MG63 (cell line): Measurements from ENCODE around the gene TLCD3B. TPM values are rescaled to one million over a fixed set of nuclear protein-coding genes. Genes with fewer than 3 reads are reported as not detected.

Experiments used
- DNase-seq: peaks from one replicate; pipeline ENCODE4 v3.0.0-alpha.2; 2020
- H3K27me3 ChIP-seq: fragments of 250-450 bp; sonication (Bioruptor Pico); 2 replicates; pipeline ENCODE4 v1.5.1; 2020; ENCODE audit warnings: mild to moderate bottlenecking, moderate library complexity
- H3K36me3 ChIP-seq: fragments of 250-450 bp; sonication (Bioruptor Pico); 2 replicates; pipeline ENCODE4 v1.5.1; 2020; ENCODE audit warnings: mild to moderate bottlenecking, moderate library complexity
- H3K4me3 ChIP-seq: fragments of 250-450 bp; sonication (Bioruptor Pico); 2 replicates; pipeline ENCODE4 v1.5.1; 2020; ENCODE audit warnings: mild to moderate bottlenecking, moderate library complexity
- H3K9me3 ChIP-seq: fragments of 250-450 bp; sonication (Bioruptor Pico); 2 replicates; pipeline ENCODE4 v1.5.1; 2020; ENCODE audit warnings: mild to moderate bottlenecking, moderate library complexity
- total RNA-seq: library from RNA; depleted of rRNA; stranded (reverse); fragments of >200 nt; shearing (Covaris generic); gene quantifications from 2 replicates; pipeline ENCODE4 v1.2.3, GENCODE V29; 2014; ENCODE audit warnings: low replicate concordance

TLCD3B gene
- total RNA-seq, 1 experiment from 2014 or later = 0.20 TPM

DNA sequence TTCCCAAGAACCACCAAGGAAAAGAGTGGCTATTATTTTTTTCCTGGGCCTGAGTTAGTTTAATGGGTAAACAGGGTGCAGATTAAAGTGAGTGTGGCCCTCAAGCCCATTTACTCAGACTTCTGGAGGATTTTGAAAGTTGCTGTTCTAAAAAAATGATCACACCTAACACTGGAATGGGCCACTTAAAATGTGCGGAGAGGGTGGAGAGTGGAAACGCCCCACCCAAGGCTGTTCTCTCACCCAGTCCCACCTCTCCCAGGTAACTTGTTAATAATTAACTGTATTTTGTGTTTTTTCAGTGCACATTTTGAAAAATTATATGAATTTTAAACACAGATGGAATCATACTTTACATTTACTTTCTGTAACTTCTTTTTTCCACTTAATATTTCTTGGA is 41.0 kb downstream of the TLCD3B start:
- peaks cover 76% of the 10 kb centered on the region for H3K36me3 ChIP-seq
- H3K27me3 ChIP-seq = no peaks in the 10 kb centered on the region
- no peak overlapping the region for H3K4me3 ChIP-seq
- no peak for DNase-seq
- H3K9me3 ChIP-seq = no peaks in the 10 kb centered on the region

DNA sequence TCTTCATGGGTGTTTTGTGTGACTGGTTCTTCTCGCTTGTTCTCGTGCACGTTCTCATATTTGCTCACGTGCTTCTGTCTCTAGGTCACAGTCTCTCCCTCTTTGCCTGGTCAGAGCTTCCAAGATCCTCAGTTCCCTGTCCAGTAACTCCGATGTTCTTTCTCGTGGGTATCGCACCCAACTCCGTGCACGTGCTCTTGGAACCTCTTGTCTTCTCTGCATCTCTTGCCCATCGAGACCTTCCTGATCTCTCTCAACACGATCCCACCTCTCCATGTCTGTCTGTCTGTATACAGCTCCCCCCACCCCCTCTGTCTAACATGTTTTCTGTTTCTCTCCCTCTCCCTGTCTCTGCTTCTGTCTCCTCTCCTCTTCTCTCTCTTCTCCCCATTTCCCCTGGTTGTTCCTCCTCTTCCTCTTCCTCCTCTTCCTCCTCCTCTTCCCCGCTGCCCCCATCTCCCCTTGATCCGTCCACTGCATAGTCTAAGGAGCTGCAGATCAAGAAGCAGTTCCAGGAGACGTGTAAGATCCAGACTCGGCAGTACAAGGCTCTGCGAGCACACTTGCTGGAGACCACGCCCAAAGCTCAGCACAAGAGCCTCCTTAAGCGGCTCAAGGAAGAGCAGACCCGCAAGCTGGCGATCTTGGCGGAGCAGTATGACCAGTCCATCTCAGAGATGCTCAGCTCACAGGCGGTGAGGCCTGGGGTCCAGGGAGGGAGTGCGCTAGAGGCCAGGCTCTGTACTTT is 41.8 kb downstream of the TLCD3B start:
- H3K27me3 ChIP-seq = no peaks in the 10 kb centered on the region
- H3K4me3 ChIP-seq = no peak overlapping the region
- H3K36me3 ChIP-seq = peaks cover 77% of the 10 kb centered on the region
- no peak for DNase-seq
- no peaks in the 10 kb centered on the region for H3K9me3 ChIP-seq

DNA sequence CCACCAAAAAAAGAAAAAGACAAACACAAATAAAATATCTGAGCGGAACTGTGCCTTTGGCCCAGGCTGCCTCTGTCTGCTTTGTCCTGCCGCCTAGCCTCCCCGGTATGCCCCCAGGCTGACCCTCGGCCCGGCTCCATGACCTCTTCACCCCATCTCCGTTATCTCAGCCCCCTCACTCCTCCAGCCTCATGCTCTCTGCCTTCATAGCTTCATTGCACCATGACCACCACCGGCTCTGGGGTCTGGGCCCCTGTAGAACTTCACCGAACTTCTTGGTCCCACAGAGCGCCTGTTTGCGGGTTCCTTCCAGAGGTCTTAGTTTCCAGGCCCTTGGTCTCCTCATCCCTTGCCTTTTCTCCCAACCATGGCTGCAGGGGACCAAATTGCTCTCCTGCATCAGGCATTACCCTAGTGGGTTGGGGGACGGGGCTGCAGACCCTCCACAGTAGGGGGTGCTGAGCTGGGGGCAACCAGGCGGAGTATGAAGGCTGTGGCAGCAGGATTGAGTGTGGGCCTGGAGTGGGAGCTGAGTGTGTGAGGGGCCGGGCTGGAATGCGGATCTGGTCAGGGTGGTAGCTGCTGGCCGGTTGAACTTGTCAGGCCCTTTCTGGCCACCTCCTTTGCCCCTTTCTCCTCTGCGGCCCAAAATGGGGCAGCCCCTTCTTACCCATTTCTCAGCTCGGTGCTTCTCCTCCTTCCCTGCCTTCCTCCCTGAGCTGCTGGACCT is 42.6 kb downstream of the TLCD3B start:
- no peak overlapping the region for H3K4me3 ChIP-seq
- no peak for DNase-seq
- no peaks in the 10 kb centered on the region for H3K27me3 ChIP-seq
- H3K9me3 ChIP-seq = no peaks in the 10 kb centered on the region
- peaks cover 78% of the 10 kb centered on the region for H3K36me3 ChIP-seq

DNA sequence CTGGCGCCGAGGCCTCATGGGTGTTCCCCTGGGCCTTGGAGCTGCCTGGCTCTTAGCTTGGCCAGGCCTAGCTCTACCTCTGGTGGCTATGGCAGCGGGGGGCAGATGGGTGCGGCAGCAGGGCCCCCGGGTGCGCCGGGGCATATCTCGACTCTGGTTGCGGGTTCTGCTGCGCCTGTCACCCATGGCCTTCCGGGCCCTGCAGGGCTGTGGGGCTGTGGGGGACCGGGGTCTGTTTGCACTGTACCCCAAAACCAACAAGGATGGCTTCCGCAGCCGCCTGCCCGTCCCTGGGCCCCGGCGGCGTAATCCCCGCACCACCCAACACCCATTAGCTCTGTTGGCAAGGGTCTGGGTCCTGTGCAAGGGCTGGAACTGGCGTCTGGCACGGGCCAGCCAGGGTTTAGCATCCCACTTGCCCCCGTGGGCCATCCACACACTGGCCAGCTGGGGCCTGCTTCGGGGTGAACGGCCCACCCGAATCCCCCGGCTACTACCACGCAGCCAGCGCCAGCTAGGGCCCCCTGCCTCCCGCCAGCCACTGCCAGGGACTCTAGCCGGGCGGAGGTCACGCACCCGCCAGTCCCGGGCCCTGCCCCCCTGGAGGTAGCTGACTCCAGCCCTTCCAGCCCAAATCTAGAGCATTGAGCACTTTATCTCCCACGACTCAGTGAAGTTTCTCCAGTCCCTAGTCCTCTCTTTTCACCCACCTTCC is 43.5 kb downstream of the TLCD3B start:
- DNase-seq = no peak
- Histone ChIP-seq H3K36me3 (peaks cover 78% of the 10 kb centered on the region), H3K27me3 (no peaks in the 10 kb centered on the region), H3K9me3 (no peaks in the 10 kb centered on the region), H3K4me3 (no peak overlapping the region)

DNA sequence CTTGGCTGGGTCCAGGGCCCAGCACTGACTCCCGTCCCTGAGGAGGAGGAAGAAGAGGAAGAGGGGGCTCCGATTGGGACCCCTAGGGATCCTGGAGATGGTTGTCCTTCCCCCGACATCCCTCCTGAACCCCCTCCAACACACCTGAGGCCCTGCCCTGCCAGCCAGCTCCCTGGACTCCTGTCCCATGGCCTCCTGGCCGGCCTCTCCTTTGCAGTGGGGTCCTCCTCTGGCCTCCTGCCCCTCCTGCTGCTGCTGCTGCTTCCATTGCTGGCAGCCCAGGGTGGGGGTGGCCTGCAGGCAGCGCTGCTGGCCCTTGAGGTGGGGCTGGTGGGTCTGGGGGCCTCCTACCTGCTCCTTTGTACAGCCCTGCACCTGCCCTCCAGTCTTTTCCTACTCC is 44.1 kb downstream of the TLCD3B start:
- no peak for DNase-seq
- H3K36me3 ChIP-seq = peaks cover 79% of the 10 kb centered on the region
- H3K4me3 ChIP-seq = no peak overlapping the region
- no peaks in the 10 kb centered on the region for H3K9me3 ChIP-seq
- H3K27me3 ChIP-seq = no peaks in the 10 kb centered on the region

DNA sequence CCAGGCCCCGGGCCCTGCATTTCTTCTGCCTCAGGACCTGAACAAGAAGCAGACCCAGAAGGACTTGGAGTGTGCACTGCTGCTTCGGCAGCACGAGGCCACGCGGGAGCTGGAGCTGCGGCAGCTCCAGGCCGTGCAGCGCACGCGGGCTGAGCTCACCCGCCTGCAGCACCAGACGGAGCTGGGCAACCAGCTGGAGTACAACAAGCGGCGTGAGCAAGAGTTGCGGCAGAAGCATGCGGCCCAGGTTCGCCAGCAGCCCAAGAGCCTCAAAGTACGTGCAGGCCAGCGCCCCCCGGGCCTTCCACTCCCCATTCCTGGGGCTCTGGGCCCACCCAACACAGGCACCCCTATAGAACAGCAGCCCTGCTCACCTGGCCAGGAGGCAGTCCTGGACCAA is 44.8 kb downstream of the TLCD3B start:
- no peak for DNase-seq
- Histone ChIP-seq H3K9me3 (no peaks in the 10 kb centered on the region), H3K27me3 (no peaks in the 10 kb centered on the region), H3K36me3 (peaks cover 81% of the 10 kb centered on the region), H3K4me3 (no peak overlapping the region)

DNA sequence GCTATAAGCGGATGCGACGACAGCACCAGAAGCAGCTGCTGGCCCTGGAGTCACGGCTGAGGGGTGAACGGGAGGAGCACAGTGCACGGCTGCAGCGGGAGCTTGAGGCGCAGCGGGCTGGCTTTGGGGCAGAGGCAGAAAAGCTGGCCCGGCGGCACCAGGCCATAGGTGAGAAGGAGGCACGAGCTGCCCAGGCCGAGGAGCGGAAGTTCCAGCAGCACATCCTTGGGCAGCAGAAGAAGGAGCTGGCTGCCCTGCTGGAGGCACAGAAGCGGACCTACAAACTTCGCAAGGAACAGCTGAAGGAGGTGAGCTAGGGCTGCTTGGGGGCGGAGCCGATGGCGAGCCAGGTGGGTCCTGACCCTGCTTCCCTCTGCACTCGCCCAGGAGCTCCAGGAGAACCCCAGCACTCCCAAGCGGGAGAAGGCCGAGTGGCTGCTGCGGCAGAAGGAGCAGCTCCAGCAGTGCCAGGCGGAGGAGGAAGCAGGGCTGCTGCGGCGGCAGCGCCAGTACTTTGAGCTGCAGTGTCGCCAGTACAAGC is 45.7 kb downstream of the TLCD3B start:
- Histone ChIP-seq H3K36me3 (peaks cover 86% of the 10 kb centered on the region), H3K27me3 (no peaks in the 10 kb centered on the region), H3K4me3 (no peak overlapping the region), H3K9me3 (no peaks in the 10 kb centered on the region)
- DNase-seq = no peak

DNA sequence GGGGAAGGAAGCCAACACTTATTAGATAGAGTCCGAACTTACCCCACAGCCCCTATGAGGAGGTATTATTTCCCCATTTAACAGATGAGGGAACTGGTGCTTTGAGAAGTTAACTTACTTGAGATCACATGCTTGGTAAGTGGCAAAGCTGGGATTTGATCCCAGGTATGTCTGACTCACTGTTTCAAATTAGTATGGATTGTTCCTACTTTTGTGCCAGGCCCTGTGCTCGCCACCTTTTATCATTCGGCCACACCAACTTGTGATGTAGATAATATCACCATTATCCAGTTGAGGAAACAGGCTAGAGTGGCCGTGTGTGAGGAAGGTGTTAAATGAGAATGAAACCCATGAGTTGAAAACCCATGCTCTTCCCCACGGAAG is 46.3 kb downstream of the TLCD3B start:
- Histone ChIP-seq H3K4me3 (no peak overlapping the region), H3K9me3 (no peaks in the 10 kb centered on the region), H3K27me3 (no peaks in the 10 kb centered on the region), H3K36me3 (peaks cover 86% of the 10 kb centered on the region)
- no peak for DNase-seq

DNA sequence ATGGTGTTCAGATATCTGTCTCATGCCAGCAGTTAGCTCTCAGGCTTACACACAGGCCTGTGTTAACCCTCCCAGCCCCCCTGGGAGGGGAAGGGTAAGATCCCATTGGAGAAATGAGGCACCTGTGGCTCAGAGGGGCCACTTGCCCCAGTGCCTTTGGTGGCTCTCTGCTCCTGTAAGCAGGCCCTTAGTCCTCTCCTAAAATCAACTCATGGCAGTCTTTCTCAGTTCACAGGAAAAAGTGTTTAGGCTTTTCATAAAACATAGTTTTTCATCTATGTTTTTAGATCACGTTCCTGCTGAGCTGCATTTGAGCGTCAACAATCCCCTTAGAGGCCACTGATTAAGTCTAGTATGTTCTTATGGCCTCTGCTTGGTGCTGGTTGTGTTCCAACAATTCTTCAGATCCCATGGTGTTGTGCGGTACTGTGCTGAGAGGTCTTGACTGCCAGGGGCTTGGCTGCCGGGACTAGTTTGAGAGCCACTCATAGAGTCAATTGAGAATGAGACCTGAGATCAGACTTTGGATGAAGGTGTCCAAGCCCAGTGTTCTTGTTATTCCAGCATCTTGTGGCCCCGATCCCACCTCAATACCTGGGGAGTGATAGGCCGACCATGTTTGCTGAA is 46.8 kb downstream of the TLCD3B start:
- no peaks in the 10 kb centered on the region for H3K9me3 ChIP-seq
- no peak overlapping the region for H3K4me3 ChIP-seq
- H3K36me3 ChIP-seq = peaks cover 90% of the 10 kb centered on the region
- H3K27me3 ChIP-seq = no peaks in the 10 kb centered on the region
- no peak for DNase-seq

DNA sequence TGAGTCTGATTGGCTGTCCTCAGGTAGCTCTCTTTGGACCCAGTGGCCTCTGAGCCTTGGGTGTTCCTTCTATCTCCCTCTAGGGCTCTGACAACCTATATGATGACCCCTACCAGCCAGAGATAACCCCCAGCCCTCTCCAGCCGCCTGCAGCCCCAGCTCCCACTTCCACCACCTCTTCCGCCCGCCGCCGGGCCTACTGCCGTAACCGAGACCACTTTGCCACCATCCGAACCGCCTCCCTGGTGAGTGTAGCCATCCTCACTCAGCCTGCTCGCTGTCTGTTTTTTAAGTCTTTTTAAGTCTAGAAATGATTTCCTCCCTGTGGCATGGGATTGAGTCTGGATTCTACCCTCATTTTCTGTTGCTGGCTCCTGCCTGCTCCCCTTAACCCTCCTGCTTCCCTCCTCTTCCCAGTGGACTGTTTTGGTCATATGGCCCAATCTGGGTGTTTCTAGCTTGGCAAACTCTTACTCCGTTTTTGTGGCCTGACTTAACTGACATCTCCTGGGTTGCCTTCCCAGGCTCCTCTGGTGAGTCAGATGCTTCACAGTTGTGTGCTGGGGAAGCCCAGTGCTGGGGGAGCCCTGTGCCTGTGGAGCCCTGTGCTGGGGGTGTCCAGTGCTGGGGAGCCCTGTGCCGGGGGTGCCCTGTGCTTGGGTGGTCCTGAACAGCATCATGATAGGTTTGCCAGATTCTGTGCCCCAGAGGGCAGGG is 47.5 kb downstream of the TLCD3B start:
- no peak for DNase-seq
- no peaks in the 10 kb centered on the region for H3K27me3 ChIP-seq
- H3K9me3 ChIP-seq = no peaks in the 10 kb centered on the region
- no peak overlapping the region for H3K4me3 ChIP-seq
- H3K36me3 ChIP-seq = peaks cover 92% of the 10 kb centered on the region

DNA sequence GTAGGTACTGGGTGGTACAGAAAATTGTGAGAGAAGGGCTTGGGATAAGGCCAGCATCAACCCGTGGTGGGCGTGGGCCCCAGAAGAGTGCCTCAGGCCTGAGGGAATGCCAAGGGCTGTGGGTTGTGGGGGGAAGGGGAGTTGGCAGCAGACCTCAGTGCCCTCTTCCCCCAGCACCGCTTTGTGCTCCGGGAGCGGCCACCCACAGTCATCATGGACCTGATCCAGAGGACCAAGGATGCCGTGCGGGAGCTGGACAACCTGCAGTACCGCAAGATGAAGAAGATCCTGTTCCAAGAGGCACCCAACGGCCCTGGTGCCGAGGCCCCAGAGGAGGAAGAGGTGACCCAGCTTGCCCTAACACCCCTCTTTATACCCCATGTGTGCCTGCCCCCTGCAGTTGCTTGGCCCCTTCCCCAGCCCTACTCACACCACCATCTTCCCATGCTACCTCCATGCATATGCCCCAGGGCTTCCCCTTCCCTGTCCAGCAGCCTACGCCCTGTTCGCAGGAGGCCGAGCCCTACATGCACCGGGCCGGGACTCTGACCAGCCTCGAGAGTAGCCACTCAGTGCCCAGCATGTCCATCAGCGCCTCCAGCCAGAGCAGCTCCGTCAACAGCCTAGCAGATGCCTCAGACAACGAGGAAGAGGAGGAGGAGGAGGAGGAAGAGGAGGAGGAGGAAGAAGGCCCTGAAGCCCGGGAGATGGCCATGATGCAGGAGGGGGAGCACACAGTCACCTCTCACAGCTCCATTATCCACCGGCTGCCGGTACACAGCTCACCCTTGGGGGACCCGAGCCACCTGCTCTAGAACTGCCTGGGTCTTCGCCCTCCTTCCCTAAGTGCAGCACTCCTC is 48.3 kb downstream of the TLCD3B start:
- DNase-seq = no peak
- Histone ChIP-seq H3K4me3 (no peak overlapping the region), H3K27me3 (no peaks in the 10 kb centered on the region), H3K36me3 (peaks cover 93% of the 10 kb centered on the region), H3K9me3 (no peaks in the 10 kb centered on the region)

DNA sequence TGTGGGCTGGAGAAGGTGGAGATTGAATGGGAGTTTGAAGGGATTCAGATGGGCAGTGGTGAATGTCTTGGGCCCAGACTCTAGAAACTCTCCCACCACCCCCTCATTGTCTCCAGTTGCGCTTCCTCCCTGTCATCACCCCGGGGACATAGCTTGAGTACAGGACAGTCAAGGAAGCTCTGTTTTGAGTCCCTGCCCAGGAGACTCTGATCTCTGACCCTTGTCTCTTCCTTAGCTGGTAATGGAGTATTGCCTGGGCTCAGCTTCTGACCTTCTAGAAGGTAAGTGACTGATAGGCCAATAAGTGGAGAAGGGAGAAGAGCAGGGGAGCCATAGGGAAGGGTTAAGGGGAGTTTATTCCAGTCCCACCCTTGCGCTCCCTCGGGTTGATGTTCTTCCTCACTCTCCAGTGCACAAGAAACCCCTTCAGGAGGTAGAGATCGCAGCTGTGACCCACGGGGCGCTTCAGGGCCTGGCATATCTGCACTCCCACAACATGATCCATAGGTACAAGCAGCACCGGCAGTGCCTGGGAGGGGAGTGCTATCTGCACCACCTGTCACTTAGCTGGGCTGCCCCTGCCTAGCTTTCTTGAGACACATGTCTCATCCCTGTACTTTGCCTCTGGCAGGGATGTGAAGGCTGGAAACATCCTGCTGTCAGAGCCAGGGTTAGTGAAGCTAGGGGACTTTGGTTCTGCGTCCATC is 52.4 kb downstream of the TLCD3B start:
- Histone ChIP-seq H3K9me3 (no peaks in the 10 kb centered on the region), H3K4me3 (no peak overlapping the region), H3K36me3 (peaks cover 71% of the 10 kb centered on the region), H3K27me3 (no peaks in the 10 kb centered on the region)
- DNase-seq = no peak

DNA sequence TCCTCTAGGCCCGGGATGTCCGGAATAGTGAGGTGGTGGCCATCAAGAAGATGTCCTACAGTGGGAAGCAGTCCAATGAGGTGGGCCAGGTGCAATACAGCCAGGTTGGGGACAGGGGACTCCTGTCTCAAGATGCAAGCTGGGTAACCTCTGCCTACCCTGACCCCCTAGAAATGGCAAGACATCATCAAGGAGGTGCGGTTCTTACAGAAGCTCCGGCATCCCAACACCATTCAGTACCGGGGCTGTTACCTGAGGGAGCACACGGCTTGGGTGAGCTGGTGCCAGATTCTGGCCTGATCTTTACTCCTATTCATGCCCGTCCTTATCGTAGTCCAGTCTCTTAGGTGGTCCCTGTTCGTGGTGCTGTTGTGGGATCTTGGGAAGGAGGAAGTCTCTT is 53.0 kb downstream of the TLCD3B start:
- Histone ChIP-seq H3K4me3 (no peak overlapping the region), H3K36me3 (peaks cover 67% of the 10 kb centered on the region), H3K9me3 (peaks cover 2% of the 10 kb centered on the region), H3K27me3 (no peaks in the 10 kb centered on the region)
- DNase-seq = no peak

DNA sequence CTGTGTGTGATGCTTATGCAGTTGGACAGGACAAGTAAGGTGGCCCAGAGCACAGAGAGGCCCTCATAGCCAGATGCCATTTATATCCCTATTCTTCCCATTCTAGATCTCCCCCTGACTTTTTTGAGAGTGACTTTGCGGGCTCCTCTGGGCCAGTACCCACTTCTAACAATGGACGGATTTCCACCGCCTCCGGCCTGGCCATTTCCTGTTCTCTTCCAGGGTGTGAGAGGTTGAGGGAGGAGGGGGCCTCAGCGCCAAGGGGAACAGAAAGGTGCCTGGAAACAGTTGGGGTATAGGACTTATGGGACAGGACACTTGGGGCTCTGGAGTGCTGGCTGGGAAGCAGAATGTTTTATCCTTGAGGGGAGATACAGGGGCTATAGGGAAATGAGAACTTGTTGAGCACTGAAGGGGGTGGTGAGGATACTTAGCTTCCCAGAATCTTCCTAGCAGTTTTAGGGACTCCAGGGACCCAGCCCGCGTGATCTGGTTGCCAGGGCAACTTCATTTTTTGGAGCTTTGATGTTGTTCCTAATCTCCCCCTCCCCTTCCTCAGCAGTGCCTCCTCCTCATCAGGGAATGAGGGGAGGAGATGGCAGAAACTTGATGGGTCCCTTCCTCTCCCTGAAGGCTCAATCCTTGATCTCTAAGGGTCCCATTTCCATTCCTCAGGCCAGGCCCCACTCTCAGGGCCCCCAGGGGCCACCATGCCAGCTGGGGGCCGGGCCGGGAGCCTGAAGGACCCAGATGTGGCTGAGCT is 53.8 kb downstream of the TLCD3B start:
- peaks cover 6% of the 10 kb centered on the region for H3K9me3 ChIP-seq
- peaks cover 67% of the 10 kb centered on the region for H3K36me3 ChIP-seq
- no peak overlapping the region for H3K4me3 ChIP-seq
- no peaks in the 10 kb centered on the region for H3K27me3 ChIP-seq
- DNase-seq = no peak
